Spinal cord (tissue), 10 donors: ENCODE data around the gene MYH7B. TPM values are rescaled to one million over a fixed set of nuclear protein-coding genes. Genes with fewer than 3 reads are reported as not detected.

Source experiments
- DNase-seq, 6 donors: peaks; one replicate each; pipeline versions ENCODE4 v3.0.0 to v3.0.0-alpha.2; 2013 to 2015; ENCODE audit warnings: low spot score in 6 of 6, low read depth in 4 of 6
- H3K27ac ChIP-seq: one replicate; pipeline ENCODE4 v1.5.1; 2013; ENCODE audit warnings: low read depth, low read length, control low read depth
- H3K27me3 ChIP-seq: one replicate; pipeline ENCODE4 v1.6.1; 2013; ENCODE audit warnings: low read length; ENCODE audit not compliant: control insufficient read depth, insufficient read depth
- H3K36me3 ChIP-seq: one replicate; pipeline ENCODE4 v1.6.1; 2013; ENCODE audit warnings: low read length; ENCODE audit not compliant: control insufficient read depth, insufficient read depth
- H3K4me1 ChIP-seq: one replicate; pipeline ENCODE4 v1.6.1; 2013; ENCODE audit warnings: low read length; ENCODE audit not compliant: control insufficient read depth, insufficient read depth
- H3K4me3 ChIP-seq: one replicate; pipeline ENCODE4 v1.5.1; 2013; ENCODE audit warnings: low read depth, low read length, control low read depth
- H3K9me3 ChIP-seq: one replicate; pipeline ENCODE4 v1.6.1; 2013; ENCODE audit warnings: low read length; ENCODE audit not compliant: control insufficient read depth, insufficient read depth
- WGBS: methylation state at CpG from one replicate; pipeline ENCODE4 v1.1.5; 2013; ENCODE audit warnings: missing lambda C conversion rate; ENCODE audit not compliant: insufficient coverage; 5-methylcytosine and 5-hydroxymethylcytosine counted together
- polyA plus RNA-seq, 2 donors: library from polyadenylated mRNA; unstranded; fragments of 120-200 nt; gene quantifications; one replicate each; pipeline ENCODE4 v1.2.1, GENCODE V29; 2013; ENCODE audit not compliant: insufficient read length in 2 of 2
- total RNA-seq, 2 donors: library from RNA; depleted of rRNA in 1 of 2; stranded (reverse); fragments of 120-200 nt in 1 of 2; fragments of >200 nt in 1 of 2; gene quantifications; one replicate each; pipeline versions ENCODE4 v1.2.3 to v1.2.4, GENCODE V29; 2013 to 2014
- donor health status: healthy.

Gene MYH7B
- total and polyA plus RNA-seq, 4 donors = 0.89 to 6.4 (median 3.5) TPM

DNA sequence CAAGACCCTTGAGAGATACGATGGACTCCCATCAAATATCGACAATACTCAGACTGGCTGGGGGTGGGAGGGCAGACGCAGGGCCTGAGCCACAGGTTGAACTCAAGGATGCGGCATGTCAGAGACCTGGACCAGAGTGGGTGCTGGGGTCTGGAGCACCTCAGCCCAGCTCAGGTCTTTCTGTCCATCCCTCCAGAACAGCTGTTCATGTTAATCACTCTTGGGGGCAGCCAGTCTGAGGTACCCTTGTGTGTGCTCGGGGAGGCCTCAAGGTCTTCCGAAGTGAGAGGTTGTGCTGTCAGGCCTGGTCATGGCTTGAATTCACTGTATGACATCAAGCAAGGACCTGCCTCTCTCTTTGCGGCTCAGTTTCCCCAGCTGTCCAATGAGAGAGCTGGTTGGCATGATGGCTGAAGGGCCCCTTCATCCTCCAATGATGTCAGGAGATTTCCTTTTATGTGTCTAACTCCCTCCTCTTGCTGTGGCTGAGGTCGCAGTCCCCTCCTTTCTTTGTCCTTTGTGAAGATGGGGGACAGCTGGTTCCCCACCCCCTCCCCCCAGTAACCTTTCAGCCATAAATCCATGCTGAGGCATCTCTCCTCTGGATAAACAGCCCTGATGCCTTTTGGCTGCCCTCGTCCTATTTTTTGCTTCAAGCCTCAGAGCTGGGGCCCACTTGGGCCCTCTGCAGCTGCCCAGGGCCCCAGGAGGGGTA is 15.3 kb downstream of the MYH7B start:
- no peak overlapping the region for H3K27ac ChIP-seq
- no peaks in the 10 kb centered on the region for H3K36me3 ChIP-seq
- no peak for DNase-seq
- H3K4me1 ChIP-seq = peaks cover 15% of the 10 kb centered on the region
- 79% methylated on average over 8 of the region's 9 CpGs for WGBS
- H3K27me3 ChIP-seq = no peaks in the 10 kb centered on the region
- H3K4me3 ChIP-seq = no peak overlapping the region
- no peaks in the 10 kb centered on the region for H3K9me3 ChIP-seq

DNA sequence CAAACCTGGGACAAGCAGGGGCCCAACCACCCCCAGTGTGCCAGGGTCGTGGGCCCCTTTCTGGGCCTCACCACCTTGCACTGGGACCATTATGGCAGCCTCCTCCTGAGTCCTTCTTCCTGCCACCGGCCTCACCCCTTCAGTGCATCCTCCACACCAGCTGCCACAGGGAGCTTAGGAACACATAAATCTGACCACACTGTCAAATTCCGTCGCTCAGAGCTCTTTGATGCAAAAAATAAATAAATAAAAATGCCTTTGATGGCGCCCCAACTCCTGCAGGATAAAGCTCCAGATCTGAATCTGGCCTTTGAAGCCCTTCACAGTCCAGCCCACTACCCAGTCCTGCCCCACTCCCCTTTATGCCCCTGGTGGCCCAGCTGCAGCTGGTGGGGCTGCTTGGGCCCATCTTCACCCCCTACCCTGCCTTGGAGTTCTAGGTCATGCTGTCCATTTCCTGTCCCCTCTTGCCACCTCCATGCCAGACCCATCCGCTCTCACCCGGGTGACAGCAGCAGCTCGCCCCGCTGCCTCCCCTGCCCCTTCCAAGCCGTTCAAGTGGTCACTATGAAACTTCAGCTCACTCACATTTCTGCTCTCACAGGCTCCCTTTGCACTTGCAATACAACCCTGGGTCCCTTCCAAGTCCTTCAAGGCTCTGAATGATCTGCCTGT is 16.0 kb downstream of the MYH7B start:
- Histone ChIP-seq H3K36me3 (no peaks in the 10 kb centered on the region), H3K9me3 (no peaks in the 10 kb centered on the region), H3K27me3 (no peaks in the 10 kb centered on the region), H3K27ac (no peak overlapping the region), H3K4me1 (peaks cover 15% of the 10 kb centered on the region), H3K4me3 (no peak overlapping the region)
- WGBS = 78% methylated on average over 8 of the region's 10 CpGs
- DNase-seq = no peak

DNA sequence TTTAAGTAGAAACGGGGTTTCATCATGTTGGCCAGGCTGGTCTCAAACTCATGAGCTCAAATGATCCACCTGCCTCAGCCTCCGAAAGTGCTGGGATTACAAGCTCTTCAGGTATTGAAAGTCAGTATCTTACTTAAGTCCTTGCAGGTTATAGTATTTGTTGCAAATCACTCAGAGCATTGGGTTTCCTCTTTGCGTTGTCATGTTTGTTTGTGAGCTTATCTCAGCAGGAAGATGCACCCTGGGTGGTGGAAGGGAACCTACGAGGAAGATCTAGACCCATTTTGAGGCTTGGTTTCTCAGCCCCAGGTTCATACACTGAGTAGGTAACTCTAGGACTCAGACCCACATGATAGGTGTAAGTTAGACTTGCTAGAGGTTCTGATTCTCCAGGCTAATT is 18.6 kb downstream of the MYH7B start:
- Histone ChIP-seq H3K4me3 (no peak overlapping the region), H3K36me3 (no peaks in the 10 kb centered on the region), H3K4me1 (peaks cover 12% of the 10 kb centered on the region), H3K9me3 (no peaks in the 10 kb centered on the region), H3K27ac (no peak overlapping the region), H3K27me3 (no peaks in the 10 kb centered on the region)
- WGBS = 75% methylated on average over 2 of the region's 4 CpGs
- no peak for DNase-seq

DNA sequence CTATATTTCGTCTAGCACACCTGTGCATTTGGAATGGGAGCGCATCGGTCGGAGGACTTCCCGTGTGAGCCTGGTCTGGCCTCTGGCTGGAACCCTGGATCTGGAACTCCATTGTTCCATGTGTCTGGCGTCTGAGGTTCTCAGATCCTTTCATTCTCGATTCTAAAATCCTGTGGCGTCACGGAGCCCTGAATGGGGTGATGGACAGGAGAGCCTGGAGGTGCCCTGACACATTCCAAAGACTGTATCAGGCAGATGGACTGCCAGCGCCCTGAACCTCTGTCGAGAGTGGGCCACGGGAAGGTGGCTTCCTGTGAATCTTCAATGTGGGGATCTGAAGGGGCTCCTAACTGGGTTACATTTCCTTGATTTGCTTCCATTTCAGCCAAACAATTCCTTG is 20.6 kb downstream of the MYH7B start:
- Histone ChIP-seq H3K9me3 (no peaks in the 10 kb centered on the region), H3K4me1 (peaks cover 5% of the 10 kb centered on the region), H3K27ac (no peak overlapping the region), H3K27me3 (no peaks in the 10 kb centered on the region), H3K4me3 (no peak overlapping the region), H3K36me3 (no peaks in the 10 kb centered on the region)
- WGBS = 83% methylated on average over 12 of the region's 12 CpGs
- DNase-seq = no peak

DNA sequence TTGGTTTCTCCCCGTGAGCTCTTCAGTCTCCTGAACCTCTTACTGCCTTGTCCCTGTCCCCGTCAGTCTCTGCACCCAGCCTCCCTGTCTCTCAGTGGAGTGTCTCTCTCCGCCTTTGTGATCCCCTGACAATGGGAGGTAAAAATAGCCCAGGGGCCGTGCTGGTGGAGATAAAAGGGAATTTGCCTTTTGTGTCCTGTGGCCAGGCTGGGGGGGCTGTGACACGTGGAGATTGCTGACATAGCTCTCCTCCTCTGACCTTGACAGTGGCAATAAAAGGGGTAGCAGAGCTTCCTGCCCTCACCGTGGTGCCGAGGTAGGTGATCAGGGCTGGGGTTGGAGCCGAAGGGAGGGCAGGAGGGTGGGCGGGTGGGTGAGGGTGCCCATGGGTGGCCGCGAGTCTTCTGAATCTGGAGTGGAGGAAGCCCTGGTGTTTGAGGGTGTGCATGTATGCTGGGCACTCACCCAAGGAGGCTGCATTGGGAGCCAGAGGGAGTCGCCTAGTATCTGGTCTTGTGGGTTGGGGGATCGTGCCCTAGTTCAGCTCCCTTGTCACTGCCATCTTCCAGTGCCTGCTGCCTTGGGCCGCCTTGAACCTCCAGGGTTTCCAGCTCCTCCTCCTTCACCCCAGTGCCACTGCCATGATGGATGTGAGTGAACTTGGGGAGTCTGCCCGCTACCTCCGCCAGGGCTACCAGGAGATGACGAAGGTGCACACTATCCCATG is 21.9 kb downstream of the MYH7B start:
- H3K4me1 ChIP-seq = no peaks in the 10 kb centered on the region
- no peak overlapping the region for H3K27ac ChIP-seq
- no peaks in the 10 kb centered on the region for H3K27me3 ChIP-seq
- DNase-seq = no peak
- no peak overlapping the region for H3K4me3 ChIP-seq
- no peaks in the 10 kb centered on the region for H3K36me3 ChIP-seq
- 67% methylated on average over 5 of the region's 17 CpGs for WGBS
- no peaks in the 10 kb centered on the region for H3K9me3 ChIP-seq

DNA sequence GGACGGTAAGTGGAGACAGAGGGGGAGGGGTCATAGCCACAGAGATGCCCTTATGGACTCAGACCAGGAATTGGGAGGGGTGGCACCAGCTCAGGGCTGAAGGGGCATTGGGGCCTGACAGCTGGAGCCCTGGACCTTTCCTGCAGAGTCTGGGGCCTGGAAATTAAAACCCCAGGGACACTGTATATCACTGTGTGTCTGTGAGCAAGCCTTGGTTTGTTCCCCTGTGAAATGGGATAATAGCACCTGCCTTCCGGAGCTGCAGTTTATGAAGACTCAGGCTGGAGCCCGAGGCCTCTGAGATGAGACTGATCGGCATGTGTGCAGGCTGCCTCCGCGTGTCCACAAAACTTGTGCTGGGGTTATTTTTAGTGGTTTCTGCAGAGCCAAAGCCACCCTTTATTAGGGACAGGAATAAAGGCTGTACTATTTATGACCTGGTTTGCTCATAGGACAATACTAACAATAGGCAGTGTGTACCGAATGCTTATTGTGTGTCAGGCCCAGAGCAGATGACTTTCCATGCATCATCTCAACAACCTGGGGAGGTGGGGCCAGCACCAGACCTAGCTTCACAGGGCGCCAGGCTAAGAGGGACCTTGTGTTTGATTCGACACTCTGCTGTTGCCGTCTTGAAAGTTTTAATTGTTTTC is 22.6 kb downstream of the MYH7B start:
- 79% methylated on average over 10 of the region's 10 CpGs for WGBS
- no peak overlapping the region for H3K4me3 ChIP-seq
- no peak for DNase-seq
- H3K4me1 ChIP-seq = no peaks in the 10 kb centered on the region
- H3K36me3 ChIP-seq = no peaks in the 10 kb centered on the region
- no peaks in the 10 kb centered on the region for H3K9me3 ChIP-seq
- no peaks in the 10 kb centered on the region for H3K27me3 ChIP-seq
- H3K27ac ChIP-seq = no peak overlapping the region

DNA sequence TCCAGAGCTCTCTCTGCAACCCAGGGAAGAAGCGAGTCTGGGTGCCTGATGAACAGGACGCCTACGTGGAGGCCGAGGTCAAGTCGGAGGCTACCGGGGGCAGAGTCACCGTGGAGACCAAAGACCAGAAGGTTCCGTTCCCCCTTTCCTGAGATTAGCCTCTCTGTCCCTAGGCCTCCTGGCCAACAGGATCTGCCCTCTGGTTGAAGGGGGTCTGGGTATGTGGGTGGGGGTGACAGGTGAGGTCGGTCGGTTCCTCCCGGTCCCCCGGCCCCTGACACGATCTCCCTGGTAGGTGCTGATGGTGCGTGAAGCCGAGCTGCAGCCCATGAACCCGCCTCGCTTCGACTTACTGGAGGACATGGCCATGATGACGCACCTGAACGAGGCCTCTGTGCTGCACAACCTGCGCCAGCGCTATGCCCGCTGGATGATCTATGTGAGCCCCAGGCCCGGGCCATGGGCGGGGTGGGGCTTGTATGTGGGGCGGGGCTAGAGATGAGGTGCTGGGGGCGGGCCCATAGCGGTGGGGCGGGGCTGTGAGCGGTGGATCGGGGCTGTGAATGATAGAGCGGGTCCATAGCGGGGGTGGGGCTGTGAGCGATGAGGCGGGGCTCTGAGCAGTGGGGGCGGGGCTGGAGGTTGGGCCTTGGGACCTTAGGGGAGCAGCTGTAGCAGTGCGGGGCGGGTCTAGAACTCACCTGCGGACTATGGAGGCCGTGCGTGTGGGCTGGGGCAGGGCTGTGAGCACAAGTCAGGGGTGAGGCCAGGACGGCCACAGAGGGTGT is 23.9 kb downstream of the MYH7B start:
- no peak for DNase-seq
- Histone ChIP-seq H3K9me3 (no peaks in the 10 kb centered on the region), H3K27ac (no peak overlapping the region), H3K36me3 (no peaks in the 10 kb centered on the region), H3K27me3 (peaks cover 5% of the 10 kb centered on the region), H3K4me3 (no peak overlapping the region), H3K4me1 (peaks cover 13% of the 10 kb centered on the region)
- 73% methylated on average over 37 of the region's 42 CpGs for WGBS

DNA sequence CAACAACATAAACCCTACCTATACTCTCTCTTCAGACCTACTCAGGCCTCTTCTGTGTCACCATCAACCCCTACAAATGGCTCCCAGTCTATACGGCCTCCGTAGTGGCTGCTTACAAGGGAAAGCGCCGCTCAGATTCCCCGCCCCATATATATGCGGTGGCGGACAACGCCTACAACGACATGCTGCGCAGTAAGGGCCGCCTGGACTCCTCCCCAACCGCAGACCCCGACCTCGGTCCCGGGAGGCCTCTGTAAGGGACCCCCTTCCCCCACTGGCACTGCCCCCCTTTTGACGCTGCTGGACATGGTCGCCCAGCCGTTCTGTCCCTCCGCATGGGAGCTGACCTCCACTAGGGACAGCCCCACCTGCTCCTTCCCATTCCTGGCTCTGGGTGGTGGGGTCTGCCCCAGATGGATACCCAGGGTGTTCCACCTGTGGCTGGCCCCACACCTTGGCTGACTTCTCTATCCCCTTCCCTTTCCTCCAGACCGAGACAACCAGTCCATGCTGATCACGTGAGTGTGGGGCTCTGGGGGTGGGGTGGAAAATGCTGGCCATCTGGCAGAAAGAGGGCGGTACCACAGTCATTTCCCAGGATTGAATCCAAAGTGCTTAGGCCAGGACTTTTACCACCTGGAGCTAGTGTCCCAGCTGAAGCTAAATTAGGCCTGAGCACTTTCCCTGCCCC is 25.0 kb downstream of the MYH7B start:
- peaks cover 5% of the 10 kb centered on the region for H3K27me3 ChIP-seq
- H3K4me3 ChIP-seq = no peak overlapping the region
- H3K36me3 ChIP-seq = no peaks in the 10 kb centered on the region
- H3K4me1 ChIP-seq = peaks cover 19% of the 10 kb centered on the region
- no peak overlapping the region for H3K27ac ChIP-seq
- no peak for DNase-seq
- no peaks in the 10 kb centered on the region for H3K9me3 ChIP-seq
- 84% methylated on average over 21 of the region's 22 CpGs for WGBS
